ENCODE measurements around the gene RSPH6A.

Gene RSPH6A

GRCh38 chr19:45769821-45770191, 45.3 kb downstream of the RSPH6A start:
- TF ChIP-seq ZBTB7A (IDR thresholded peaks at IDR 0.05; ENCODE audit: low read depth) (peak; percentile 81; the same call in 1 of the 2 replicates), REST (IDR thresholded peaks at IDR 0.05; ENCODE audit: low read depth) (no peak)

GRCh38 chr19:45768984-45769782, 45.9 kb downstream of the RSPH6A start, which contains the start of gene SIX5:
TSS of gene SIX5 (minus strand) at chr19:45769252. CDS start at chr19:45768844, 408 bp downstream.
- peak; percentile 21; the same call in 1 of the 2 replicates for TF ChIP-seq ZBTB7A (IDR thresholded peaks at IDR 0.05; ENCODE audit: low read depth)
- no peak; the same call in 1 of the 2 replicates for TF ChIP-seq YY1 (IDR thresholded peaks at IDR 0.05; ENCODE audit: low read depth)
- TF ChIP-seq EGR1 (IDR thresholded peaks at IDR 0.05) = peak; percentile 66
- TF ChIP-seq MAX (IDR thresholded peaks at IDR 0.05) = peak; percentile 91
- no peak for TF ChIP-seq CREB1 (IDR thresholded peaks at IDR 0.05; ENCODE audit: low read depth)
- peak; percentile 58 for TF ChIP-seq TAF1 (IDR thresholded peaks at IDR 0.05; ENCODE audit: low read depth)
- peak; percentile 20; the same call in 1 of the 2 replicates for TF ChIP-seq USF1 (IDR thresholded peaks at IDR 0.05)
- TF ChIP-seq TEAD4 (IDR thresholded peaks at IDR 0.05) = peak; percentile 90
- peak; percentile 90 for TF ChIP-seq TCF12 (IDR thresholded peaks at IDR 0.05; ENCODE audit: low read depth)
- TF ChIP-seq CEBPB (IDR thresholded peaks at IDR 0.05) = no peak
- no peak for TF ChIP-seq RAD21 (IDR thresholded peaks at IDR 0.05; ENCODE audit: low read depth)
- TF ChIP-seq NFIC (IDR thresholded peaks at IDR 0.05) = peak; percentile 88
- TF ChIP-seq FOXM1 (IDR thresholded peaks at IDR 0.05; ENCODE audit: borderline replicate concordance, low read depth) = peak; percentile 34; the same call in 1 of the 2 replicates
- TF ChIP-seq REST (IDR thresholded peaks at IDR 0.05; ENCODE audit: low read depth) = no peak
- TF ChIP-seq EP300 (IDR thresholded peaks at IDR 0.05; ENCODE audit: borderline replicate concordance) = peak; percentile 20; the same call in 1 of the 2 replicates

- TF ChIP-seq EP300 (IDR thresholded peaks at IDR 0.05; ENCODE audit: borderline replicate concordance) = no peak
- TF ChIP-seq RAD21 (IDR thresholded peaks at IDR 0.05; ENCODE audit: low read depth) = no peak
- TF ChIP-seq ZBTB7A (IDR thresholded peaks at IDR 0.05; ENCODE audit: low read depth) = no peak
- peak; percentile 76 for TF ChIP-seq YY1 (IDR thresholded peaks at IDR 0.05; ENCODE audit: low read depth)
Observed at GRCh38 chr19:45768655-45768983, 46.5 kb downstream of the RSPH6A start.

GRCh38 chr19:45767881-45768654, 47.0 kb downstream of the RSPH6A start:
- TF ChIP-seq NFIC (IDR thresholded peaks at IDR 0.05) = peak; percentile 25; the same call in 1 of the 2 replicates
- TF ChIP-seq FOXM1 (IDR thresholded peaks at IDR 0.05; ENCODE audit: borderline replicate concordance, low read depth) = no peak
- peak; percentile 53 for TF ChIP-seq MAX (IDR thresholded peaks at IDR 0.05)
- TF ChIP-seq TEAD4 (IDR thresholded peaks at IDR 0.05) = no peak
- TF ChIP-seq EGR1 (IDR thresholded peaks at IDR 0.05) = no peak
- TF ChIP-seq TCF12 (IDR thresholded peaks at IDR 0.05; ENCODE audit: low read depth) = 0 out of 2 replicates have a peak, but pooled peaks have one; percentile 24
- no peak for TF ChIP-seq CREB1 (IDR thresholded peaks at IDR 0.05; ENCODE audit: low read depth)
- no peak for TF ChIP-seq YY1 (IDR thresholded peaks at IDR 0.05; ENCODE audit: low read depth)
- peak; percentile 28; the same call in 1 of the 2 replicates for TF ChIP-seq TAF1 (IDR thresholded peaks at IDR 0.05; ENCODE audit: low read depth)
- TF ChIP-seq EP300 (IDR thresholded peaks at IDR 0.05; ENCODE audit: borderline replicate concordance) = no peak
- TF ChIP-seq RAD21 (IDR thresholded peaks at IDR 0.05; ENCODE audit: low read depth) = no peak
- no peak for TF ChIP-seq USF1 (IDR thresholded peaks at IDR 0.05)

- TF ChIP-seq FOXM1 (IDR thresholded peaks at IDR 0.05; ENCODE audit: borderline replicate concordance, low read depth) (no peak), CEBPB (IDR thresholded peaks at IDR 0.05) (no peak), MAX (IDR thresholded peaks at IDR 0.05) (peak; percentile 72), EP300 (IDR thresholded peaks at IDR 0.05; ENCODE audit: borderline replicate concordance) (peak; percentile 44; the same call in 1 of the 2 replicates), TAF1 (IDR thresholded peaks at IDR 0.05; ENCODE audit: low read depth) (no peak), USF1 (IDR thresholded peaks at IDR 0.05) (no peak), TEAD4 (IDR thresholded peaks at IDR 0.05) (no peak), REST (IDR thresholded peaks at IDR 0.05; ENCODE audit: low read depth) (no peak), YY1 (IDR thresholded peaks at IDR 0.05; ENCODE audit: low read depth) (no peak), EGR1 (IDR thresholded peaks at IDR 0.05) (peak; percentile 87), RAD21 (IDR thresholded peaks at IDR 0.05; ENCODE audit: low read depth) (peak; percentile 9; the same call in 1 of the 2 replicates), TCF12 (IDR thresholded peaks at IDR 0.05; ENCODE audit: low read depth) (peak; percentile 54; the same call in 1 of the 2 replicates)
Observed at GRCh38 chr19:45767410-45767880, 47.7 kb downstream of the RSPH6A start.

Data from Ishikawa (cell line).